GM04504 (cell line): ENCODE measurements around the gene ARHGEF17.

Experiments used
- DNase-seq: peaks from one replicate; pipeline ENCODE4 v3.0.0-alpha.2; 2012; ENCODE audit warnings: low read depth

The ARHGEF17 gene

GRCh38 chr11:73394416-73395296 lies 86.6 kb downstream of the ARHGEF17 start:
- DNase-seq: no peak

- no peak for DNase-seq
Measured at GRCh38 chr11:73395297-73396208, 87.5 kb downstream of the ARHGEF17 start.

- no peak for DNase-seq
Measured at GRCh38 chr11:73396251-73396930, 88.3 kb downstream of the ARHGEF17 start.

- DNase-seq: no peak
Measured at GRCh38 chr11:73396985-73397384, 88.9 kb downstream of the ARHGEF17 start.

- no peak for DNase-seq
Measured at GRCh38 chr11:73397468-73398131, 89.5 kb downstream of the ARHGEF17 start.

- no peak for DNase-seq
Measured at GRCh38 chr11:73398132-73398526, 90.1 kb downstream of the ARHGEF17 start.

GRCh38 chr11:73398721-73399120 lies 90.6 kb downstream of the ARHGEF17 start:
- DNase-seq: no peak

GRCh38 chr11:73399159-73399590 lies 91.1 kb downstream of the ARHGEF17 start:
- no peak for DNase-seq

GRCh38 chr11:73399636-73400035 lies 91.6 kb downstream of the ARHGEF17 start:
- DNase-seq: no peak

GRCh38 chr11:73400293-73400692 lies 92.2 kb downstream of the ARHGEF17 start:
- no peak for DNase-seq

GRCh38 chr11:73401217-73401923 lies 93.3 kb downstream of the ARHGEF17 start:
- DNase-seq: no peak

- no peak for DNase-seq
Measured at GRCh38 chr11:73401924-73402833, 94.1 kb downstream of the ARHGEF17 start.

GRCh38 chr11:73402834-73403185 lies 94.7 kb downstream of the ARHGEF17 start:
- no peak for DNase-seq

GRCh38 chr11:73403541-73403940 lies 95.5 kb downstream of the ARHGEF17 start:
- no peak for DNase-seq

GRCh38 chr11:73404048-73404447 lies 96.0 kb downstream of the ARHGEF17 start:
- DNase-seq: peak; percentile 33

GRCh38 chr11:73404506-73405145 lies 96.5 kb downstream of the ARHGEF17 start:
- no peak for DNase-seq

GRCh38 chr11:73405146-73405510 lies 97.1 kb downstream of the ARHGEF17 start:
- DNase-seq: no peak

GRCh38 chr11:73406131-73406530 lies 98.1 kb downstream of the ARHGEF17 start:
- DNase-seq: no peak

GRCh38 chr11:73406619-73407018 lies 98.5 kb downstream of the ARHGEF17 start:
- DNase-seq: no peak

GRCh38 chr11:73409431-73409830 lies 101.4 kb downstream of the ARHGEF17 start:
- DNase-seq: no peak
